ENCODE results near the gene DGKI. TPM values are rescaled to one million over a fixed set of nuclear protein-coding genes. Genes with fewer than 3 reads are reported as not detected.

DGKI gene
- total RNA-seq, 1 experiment from 2014 or later: 0.41 TPM

- Histone ChIP-seq H3K4me1 (replicated peaks; ENCODE audit: insufficient read depth) (peaks cover 13% of the 10 kb centered on the region), H3K4me3 (no peak overlapping the region), H3K27me3 (ENCODE audit: insufficient read depth, low read depth) (no peaks in the 10 kb centered on the region), H3K9me3 (ENCODE audit: insufficient read depth, low read depth) (no peaks in the 10 kb centered on the region), H3K4me2 (no peak overlapping the region), H3K27ac (no peak overlapping the region), H3K79me2 (ENCODE audit: low read depth) (no peaks in the 10 kb centered on the region), H2AFZ (no peak overlapping the region), H3K9me2 (ENCODE audit: insufficient read depth) (no peaks in the 10 kb centered on the region), H4K20me1 (ENCODE audit: insufficient read depth) (no peaks in the 10 kb centered on the region), H3F3A (ENCODE audit: insufficient read depth, low read depth) (peaks cover 3% of the 10 kb centered on the region; the same call in 1 of the 2 replicates), H3K36me3 (ENCODE audit: low read depth) (peaks cover 33% of the 10 kb centered on the region)
- DNase-seq: no peak
- BruUV-seq (replicated peaks): no TSS peak
- intact Hi-C loops (cut with micrococcal nuclease; ENCODE audit: unreplicated experiment): no loop called here
- CTCF ChIA-PET: no interaction called here
- no peak for TF ChIP-seq EZH2 (IDR thresholded peaks at IDR 0.05; ENCODE audit: low read depth)
- no peak for TF ChIP-seq CTCF (conservative IDR thresholded peaks at IDR 0.05)
- POLR2A ChIA-PET (ENCODE audit: unreplicated experiment): no interaction called here
Measured at GRCh38 chr7:137877027-137877675, 30.4 kb upstream of the DGKI start.

GRCh38 chr7:137875746-137876145 is 29.0 kb upstream of the DGKI start:
- Histone ChIP-seq H3K4me1 (replicated peaks; ENCODE audit: insufficient read depth) (peaks cover 6% of the 10 kb centered on the region; the same call in 1 of the 2 replicates), H4K20me1 (ENCODE audit: insufficient read depth) (no peaks in the 10 kb centered on the region), H3K27ac (no peak overlapping the region), H3K4me3 (no peak overlapping the region), H3K27me3 (ENCODE audit: insufficient read depth, low read depth) (no peaks in the 10 kb centered on the region), H2AFZ (no peak overlapping the region), H3F3A (ENCODE audit: insufficient read depth, low read depth) (no peaks in the 10 kb centered on the region), H3K36me3 (ENCODE audit: low read depth) (peaks cover 20% of the 10 kb centered on the region; the same call in 1 of the 2 replicates), H3K4me2 (no peak overlapping the region), H3K9me3 (ENCODE audit: insufficient read depth, low read depth) (no peaks in the 10 kb centered on the region), H3K9me2 (ENCODE audit: insufficient read depth) (no peaks in the 10 kb centered on the region), H3K79me2 (ENCODE audit: low read depth) (no peaks in the 10 kb centered on the region)
- BruUV-seq (replicated peaks): no TSS peak
- no peak for TF ChIP-seq CTCF (conservative IDR thresholded peaks at IDR 0.05)
- no peak for TF ChIP-seq EZH2 (IDR thresholded peaks at IDR 0.05; ENCODE audit: low read depth)
- DNase-seq: no peak
- ChIA-PET POLR2A (ENCODE audit: unreplicated experiment) (no interaction called here), CTCF (no interaction called here)
- intact Hi-C loops (cut with micrococcal nuclease; ENCODE audit: unreplicated experiment): no loop called here

GRCh38 chr7:137873979-137874777 is 27.4 kb upstream of the DGKI start:
- no peaks in the 10 kb centered on the region for H3K27me3 ChIP-seq (ENCODE audit: insufficient read depth, low read depth)
- no peak for DNase-seq
- POLR2A ChIA-PET (ENCODE audit: unreplicated experiment): no interaction called here
- peaks cover 7% of the 10 kb centered on the region; the same call in 1 of the 2 replicates for H3K36me3 ChIP-seq (ENCODE audit: low read depth)
- intact Hi-C loops (cut with micrococcal nuclease; ENCODE audit: unreplicated experiment): no loop called here
- CTCF ChIA-PET: no interaction called here
- H2AFZ ChIP-seq: no peak overlapping the region
- H3K79me2 ChIP-seq (ENCODE audit: low read depth): no peaks in the 10 kb centered on the region
- H3K4me1 ChIP-seq (replicated peaks; ENCODE audit: insufficient read depth): peaks cover 6% of the 10 kb centered on the region; the same call in 1 of the 2 replicates
- no peaks in the 10 kb centered on the region for H4K20me1 ChIP-seq (ENCODE audit: insufficient read depth)
- BruUV-seq (replicated peaks): no TSS peak
- TF ChIP-seq CTCF (conservative IDR thresholded peaks at IDR 0.05) (no peak), EZH2 (IDR thresholded peaks at IDR 0.05; ENCODE audit: low read depth) (no peak)
- H3K4me3 ChIP-seq: no peak overlapping the region
- H3K9me2 ChIP-seq (ENCODE audit: insufficient read depth): no peaks in the 10 kb centered on the region
- H3K9me3 ChIP-seq (ENCODE audit: insufficient read depth, low read depth): no peaks in the 10 kb centered on the region
- H3K27ac ChIP-seq: no peak overlapping the region
- no peaks in the 10 kb centered on the region for H3F3A ChIP-seq (ENCODE audit: insufficient read depth, low read depth)
- no peak overlapping the region for H3K4me2 ChIP-seq
